H1 (cell line): ENCODE results near the gene COTL1. TPM values are rescaled to one million over a fixed set of nuclear protein-coding genes. Genes with fewer than 3 reads are reported as not detected.

Experiments
- CTCF ChIA-PET: fragments of 300-600 bp; sonication (Branson Sonifier 250); formaldehyde crosslinking; loops from one replicate; lab custom pipeline; 2021; ENCODE audit not compliant: partially characterized antibody; lab: Charles Lee
- POLR2A ChIA-PET: fragments of 300-600 bp; sonication (Branson Sonifier 250); formaldehyde crosslinking; loops from one replicate; lab custom pipeline; 2021; ENCODE audit warnings: inconsistent platforms; ENCODE audit not compliant: partially characterized antibody; lab: Charles Lee
- DNase-seq, 2 experiments: peaks; one replicate each; pipeline versions ENCODE4 v3.0.0 to v3.0.0-alpha.2; 2010 to 2022; ENCODE audit warnings: low spot score in 2 of 2, low read depth in 1 of 2, mixed read lengths in 1 of 2
- FAIRE-seq: peaks from 2 replicates; lab custom pipeline; 2011; peaks lifted over from hg19 to GRCh38; lab: Jason Lieb, UNC
- H2AFZ ChIP-seq: 2 replicates; pipeline ENCODE4 v1.8.1; 2012; ENCODE audit warnings: low read length, inconsistent platforms
- H2AK5ac ChIP-seq: 2 replicates; pipeline ENCODE4 v1.6.1; 2013; ENCODE audit warnings: low read depth, low read length
- H2BK120ac ChIP-seq: replicated peaks from 2 replicates; pipeline ENCODE3; 2013; ENCODE audit warnings: low read depth, low read length, inconsistent platforms
- H2BK12ac ChIP-seq: 2 replicates; pipeline ENCODE4 v1.6.1; 2013; ENCODE audit warnings: low read depth, low read length
- H2BK15ac ChIP-seq: 2 replicates; pipeline ENCODE4 v1.6.1; 2013; ENCODE audit warnings: low read length
- H2BK20ac ChIP-seq: 2 replicates; pipeline ENCODE4 v1.6.1; 2013; ENCODE audit warnings: low read length
- H2BK5ac ChIP-seq: 2 replicates; pipeline ENCODE4 v1.6.1; 2013; ENCODE audit warnings: low read depth, low read length
- H3K14ac ChIP-seq: 2 replicates; pipeline ENCODE4 v1.6.1; 2013; ENCODE audit warnings: inconsistent platforms; ENCODE audit not compliant: insufficient read length
- H3K18ac ChIP-seq: 2 replicates; pipeline ENCODE4 v1.6.1; 2013; ENCODE audit warnings: low read length; ENCODE audit errors: extremely low read depth
- H3K23ac ChIP-seq: 2 replicates; pipeline ENCODE4 v1.6.1; 2013; ENCODE audit warnings: inconsistent platforms; ENCODE audit not compliant: insufficient read length
- H3K23me2 ChIP-seq: 2 replicates; pipeline ENCODE4 v1.6.1; 2013; ENCODE audit warnings: low read depth, low read length
- H3K27ac ChIP-seq: 2 replicates; pipeline ENCODE4 v1.6.1; 2011; ENCODE audit warnings: low read depth, low read length, inconsistent platforms
- H3K27me3 ChIP-seq, 4 experiments: replicated peaks in 1 of 4; 1 replicate in 1 of 4; 2 replicates in 3 of 4; pipeline versions ENCODE4 v1.6.1 to v1.8.1; 2011 to 2013; ENCODE audit warnings: low read length in 3 of 4, mild to moderate bottlenecking in 3 of 4, inconsistent platforms in 2 of 4, mixed read lengths in 2 of 4, moderate library complexity in 1 of 4; ENCODE audit not compliant: control insufficient read depth in 3 of 4, insufficient read depth in 3 of 4; ENCODE audit errors: extremely low read depth in 1 of 4
- H3K36me3 ChIP-seq, 4 experiments: 2 replicates each; pipeline versions ENCODE4 v1.6.1 to v1.8.1; 2011 to 2013; ENCODE audit warnings: mild to moderate bottlenecking in 4 of 4, low read length in 3 of 4, moderate library complexity in 2 of 4, control low read depth in 1 of 4, inconsistent platforms in 1 of 4; ENCODE audit not compliant: insufficient read depth in 4 of 4, control insufficient read depth in 2 of 4
- H3K4ac ChIP-seq: replicated peaks from 2 replicates; pipeline ENCODE3; 2013; ENCODE audit warnings: low read length, low read depth, mixed read lengths, inconsistent platforms; ENCODE audit not compliant: insufficient read length
- H3K4me1 ChIP-seq, 4 experiments: replicated peaks in 1 of 4; 1 replicate in 1 of 4; 2 replicates in 3 of 4; pipeline versions ENCODE4 v1.6.1 to v1.8.1; 2011 to 2013; ENCODE audit warnings: low read length in 3 of 4, inconsistent platforms in 2 of 4, mixed read lengths in 1 of 4; ENCODE audit not compliant: insufficient read depth in 4 of 4, control insufficient read depth in 3 of 4
- H3K4me2 ChIP-seq, 2 experiments: 2 replicates each; pipeline versions ENCODE4 v1.6.1 to v1.8.1; 2011 to 2013; ENCODE audit warnings: low read depth in 2 of 2, low read length in 2 of 2, control low read depth in 1 of 2, inconsistent platforms in 1 of 2, mild to moderate bottlenecking in 1 of 2; ENCODE audit not compliant: insufficient read depth in 1 of 2
- H3K4me3 ChIP-seq, 4 experiments: fragments of 200-600, 300-600 bp in 1 of 4; sonication (generic), shearing (Covaris generic), sonication (Bioruptor Twin) in 1 of 4; 2 replicates each; pipeline versions ENCODE4 v1.5.1 to v1.8.1; 2011 to 2016; ENCODE audit warnings: low read length in 4 of 4, low read depth in 3 of 4, control low read depth in 2 of 4, inconsistent platforms in 2 of 4, mild to moderate bottlenecking in 2 of 4, mixed read lengths in 1 of 4, moderate library complexity in 1 of 4; ENCODE audit not compliant: insufficient read depth in 2 of 4; ENCODE audit errors: extremely low read depth in 1 of 4
- H3K56ac ChIP-seq: replicated peaks from 2 replicates; pipeline ENCODE3; 2013; ENCODE audit warnings: low read depth, mild to moderate bottlenecking, mixed read lengths, low read length, inconsistent platforms; ENCODE audit not compliant: insufficient read length
- H3K79me1 ChIP-seq: 2 replicates; pipeline ENCODE4 v1.6.1; 2013; ENCODE audit warnings: low read depth, low read length, control low read depth
- H3K79me2 ChIP-seq, 2 experiments: 2 replicates each; pipeline versions ENCODE4 v1.6.1 to v1.8.1; 2012 to 2013; ENCODE audit warnings: low read length in 2 of 2, mild to moderate bottlenecking in 2 of 2, inconsistent platforms in 1 of 2; ENCODE audit not compliant: insufficient read depth in 2 of 2, control insufficient read depth in 1 of 2
- H3K9ac ChIP-seq, 4 experiments: replicated peaks in 1 of 4; 1 replicate in 1 of 4; 2 replicates in 3 of 4; pipeline versions ENCODE4 v1.6.1 to v1.8.1; 2011 to 2013; ENCODE audit warnings: low read depth in 3 of 4, low read length in 3 of 4, control low read depth in 2 of 4, mild to moderate bottlenecking in 2 of 4, moderate library complexity in 2 of 4, inconsistent platforms in 1 of 4; ENCODE audit errors: extremely low read depth in 1 of 4
- H3K9me3 ChIP-seq, 2 experiments: 2 replicates each; pipeline versions ENCODE4 v1.6.1 to v1.8.1; 2012 to 2013; ENCODE audit warnings: mild to moderate bottlenecking in 2 of 2, moderate library complexity in 2 of 2, control low read depth in 1 of 2, inconsistent platforms in 1 of 2, low read depth in 1 of 2, low read length in 1 of 2, mixed read lengths in 1 of 2; ENCODE audit not compliant: insufficient read depth in 2 of 2
- H4K20me1 ChIP-seq, 2 experiments: replicated peaks in 1 of 2; 2 replicates each; pipeline versions ENCODE3 to v1.8.1; 2011 to 2013; ENCODE audit warnings: inconsistent platforms in 2 of 2, low read length in 2 of 2, mild to moderate bottlenecking in 1 of 2; ENCODE audit not compliant: insufficient read depth in 2 of 2, control insufficient read depth in 1 of 2
- H4K5ac ChIP-seq: 2 replicates; pipeline ENCODE4 v1.6.1; 2013; ENCODE audit warnings: low read length, low read depth, mixed read lengths, inconsistent platforms; ENCODE audit not compliant: insufficient read length
- H4K8ac ChIP-seq: 2 replicates; pipeline ENCODE4 v1.8.0; 2013; ENCODE audit warnings: mild to moderate bottlenecking, moderate library complexity, low read length, inconsistent platforms; ENCODE audit not compliant: insufficient read depth; ENCODE audit errors: extremely low read depth
- H4K91ac ChIP-seq: replicated peaks from 2 replicates; pipeline ENCODE3; 2013; ENCODE audit warnings: low read length, mixed read lengths, inconsistent platforms; ENCODE audit not compliant: insufficient read length
- CBX5 ChIP-seq: fragments of 300-800, 300-1000 bp; sonication (generic); IDR thresholded peaks from 2 replicates; pipeline ENCODE4 v1.7.1; 2016; ENCODE audit warnings: antibody characterized with exemption, low read length, low read depth
- CBX8 ChIP-seq: fragments of 300-800, 300-1000 bp; sonication (generic); IDR thresholded peaks from 2 replicates; pipeline ENCODE4 v1.7.1; 2016; ENCODE audit warnings: low read depth, low read length, borderline replicate concordance
- CEBPB ChIP-seq: IDR thresholded peaks from 2 replicates; pipeline ENCODE4 v1.6.1; 2012; ENCODE audit warnings: low read depth, low read length
- CHD1 ChIP-seq: IDR thresholded peaks from 2 replicates; pipeline ENCODE4 v1.6.1; 2012; ENCODE audit warnings: low read depth, low read length, improper control_type of control experiment
- EZH2 ChIP-seq: fragments of 200-600 bp; sonication (generic); IDR thresholded peaks from 2 replicates; pipeline ENCODE4 v1.7.1; 2012; ENCODE audit warnings: low read depth, mild to moderate bottlenecking, moderate library complexity, low read length, inconsistent platforms; ENCODE audit not compliant: severe bottlenecking
- GABPA ChIP-seq: IDR thresholded peaks from 2 replicates; pipeline ENCODE4 v1.6.1; 2011; ENCODE audit warnings: mild to moderate bottlenecking, low read length, moderate library complexity, borderline replicate concordance; ENCODE audit not compliant: insufficient read depth
- JUND ChIP-seq: IDR thresholded peaks from 2 replicates; pipeline ENCODE4 v1.6.1; 2011; ENCODE audit warnings: mild to moderate bottlenecking, improper control_type of control experiment, low read length
- KDM5A ChIP-seq: fragments of 200-600 bp; IDR thresholded peaks from 2 replicates; pipeline ENCODE4 v1.7.1; 2012; ENCODE audit warnings: mild to moderate bottlenecking, low read length, inconsistent platforms, mixed read lengths
- MAFK ChIP-seq: IDR thresholded peaks from 2 replicates; pipeline ENCODE4 v1.6.1; 2012; ENCODE audit warnings: low read depth, mild to moderate bottlenecking, improper control_type of control experiment, low read length
- RFX5 ChIP-seq: IDR thresholded peaks from 2 replicates; pipeline ENCODE4 v1.6.1; 2011; ENCODE audit warnings: low read depth, low read length, improper control_type of control experiment, borderline replicate concordance
- RNF2 ChIP-seq: fragments of 200-900, 300-1000 bp; sonication (generic); IDR thresholded peaks from 2 replicates; pipeline ENCODE4 v1.7.1; 2016; ENCODE audit warnings: borderline replicate concordance, low read depth, mild to moderate bottlenecking, antibody characterized with exemption, low read length; ENCODE audit not compliant: poor library complexity, severe bottlenecking; ENCODE audit errors: missing control alignments
- SIX5 ChIP-seq: IDR thresholded peaks from 2 replicates; pipeline ENCODE4 v1.6.1; 2011; ENCODE audit warnings: mild to moderate bottlenecking, low read depth, low read length
- SP4 ChIP-seq: IDR thresholded peaks from 2 replicates; pipeline ENCODE4 v1.6.1; 2012; ENCODE audit warnings: low read length, inconsistent platforms
- TCF12 ChIP-seq: IDR thresholded peaks from 2 replicates; pipeline ENCODE4 v1.6.1; 2011; ENCODE audit warnings: low read depth, mild to moderate bottlenecking, low read length
- TEAD4 ChIP-seq: IDR thresholded peaks from 2 replicates; pipeline ENCODE4 v1.6.1; 2012; ENCODE audit warnings: low read depth, low read length, inconsistent platforms, mixed read lengths
- WGBS, 2 experiments: shearing (Covaris generic) in 1 of 2; methylation state at CpG; one replicate each; pipeline versions ENCODE4 v1.1.6 to v1.1.7; 2013 to 2015; ENCODE audit warnings: low lambda C conversion rate in 2 of 2, mixed read lengths in 2 of 2, inconsistent platforms in 1 of 2, low coverage in 1 of 2, missing lambda C conversion rate in 1 of 2; ENCODE audit not compliant: insufficient replicate concordance in 2 of 2, insufficient coverage in 1 of 2, insufficient read length in 1 of 2; ENCODE audit errors: extremely low coverage in 1 of 2, missing lambda C conversion rate in 1 of 2; 5-methylcytosine and 5-hydroxymethylcytosine counted together
- polyA plus RNA-seq, 7 experiments: library from polyadenylated mRNA; depleted of rRNA in 3 of 7; stranded (reverse) in 5 of 7; unstranded in 2 of 7; fragments of >200 nt in 5 of 7; fragments of 200-250 nt in 2 of 7; gene quantifications; 1 replicate in 5 of 7; 2 replicates in 1 of 7; 4 replicates in 1 of 7; pipeline versions ENCODE4 v1.2.1 to v1.2.3, GENCODE V29; 2011 to 2013; ENCODE audit warnings: missing spikeins in 2 of 7, mixed read lengths in 2 of 7
- total RNA-seq: library from RNA; stranded (reverse); fragmentation: NEBNext Ultra II Directional; extraction: Animal tissue kit (Norgen Biotek cat#: 25700); gene quantifications from 2 replicates; pipeline ENCODE4 v1.2.1, GENCODE V29; 2021

COTL1 gene
- total and polyA plus RNA-seq, 2 of the 8 experiments (the other 6 are each of a cell fraction or from before 2014, with no cell fraction given), result 59.2 to 183 TPM

DNA sequence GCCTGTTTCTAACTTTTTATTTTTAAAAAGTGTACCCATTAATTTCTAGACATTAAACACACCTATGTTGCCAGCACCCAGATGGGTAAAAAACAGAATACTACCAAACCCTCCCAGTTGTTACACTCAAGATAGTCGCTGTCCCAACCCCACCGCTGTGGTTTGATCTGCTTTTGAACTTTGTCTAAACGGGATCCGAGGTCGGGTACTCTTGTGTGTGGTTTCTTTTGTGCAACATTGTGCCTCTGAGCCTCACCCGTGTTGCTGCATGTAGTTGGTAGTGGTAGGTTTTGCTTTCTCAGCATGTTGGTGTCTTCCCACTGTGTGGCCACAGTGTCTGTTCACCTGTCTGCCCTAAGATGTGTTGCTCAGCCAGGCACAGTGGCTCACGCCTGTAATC lies 34.7 kb upstream of the COTL1 start:
- no peak overlapping the region for H3K4me3 ChIP-seq
- WGBS, 2 experiments, result 94% methylated on average over 7 of the region's 7 CpGs; no CpG with 5 or more reads in 1 of the 2 experiments
- CTCF ChIA-PET, result interaction anchor here (0.7 to 2.8 kb wide), 9 partner anchors 9 to 132 kb away, joined by 3 to 20 read pairs (median 4); no protein-coding TSS in a partner anchor
- no peak overlapping the region for H3K4me2 ChIP-seq
- DNase-seq (no peak), FAIRE-seq (no peak)
- H3K4ac ChIP-seq, result no peak overlapping the region
- H3K23me2 ChIP-seq, result peaks cover 7% of the 10 kb centered on the region; the same call in 1 of the 2 replicates
- no peak overlapping the region for H2BK12ac ChIP-seq
- peaks cover 4 to 10% (median 6%) of the 10 kb centered on the region in 4 experiments; a peak in 7 of 8 replicates for H3K36me3 ChIP-seq
- no peaks in the 10 kb centered on the region for H3K79me2 ChIP-seq
- no peak overlapping the region for H2BK20ac ChIP-seq
- H3K14ac ChIP-seq, result no peak overlapping the region
- peak overlapping the region; percentile 8; the same call in 1 of the 2 replicates for H2BK5ac ChIP-seq
- no peak overlapping the region for H3K27ac ChIP-seq
- H2BK120ac ChIP-seq, result no peak overlapping the region
- H3K56ac ChIP-seq, result no peak overlapping the region
- H3K23ac ChIP-seq, result no peak overlapping the region
- no peak overlapping the region for H2BK15ac ChIP-seq
- no peak overlapping the region for H4K91ac ChIP-seq
- no peak overlapping the region for H4K5ac ChIP-seq
- H4K8ac ChIP-seq, result no peak overlapping the region
- H2AK5ac ChIP-seq, result no peak overlapping the region
- H3K18ac ChIP-seq, result no peak overlapping the region
- no peaks in the 10 kb centered on the region for H3K9me3 ChIP-seq
- peaks cover 0 to 11% (median 6%) of the 10 kb centered on the region in 4 experiments; a peak in 4 of 7 replicates for H3K27me3 ChIP-seq
- H2AFZ ChIP-seq, result no peak overlapping the region
- peaks cover 2 to 6% of the 10 kb centered on the region in 2 experiments for H4K20me1 ChIP-seq
- H3K4me1 ChIP-seq, result peaks cover 0 to 4% (median 2%) of the 10 kb centered on the region in 4 experiments; a peak in 4 of 7 replicates
- no peak overlapping the region for H3K9ac ChIP-seq
- POLR2A ChIA-PET, result no interaction called here
- H3K79me1 ChIP-seq, result no peaks in the 10 kb centered on the region; the same call in 1 of the 2 replicates
- TF ChIP-seq RNF2 (no peak), TEAD4 (no peak), EZH2 (no peak), MAFK (no peak), CHD1 (no peak), CBX8 (no peak), JUND (no peak), GABPA (no peak), CBX5 (no peak), CEBPB (no peak), RFX5 (no peak), TCF12 (no peak), KDM5A (no peak), SIX5 (no peak), SP4 (no peak)
